Testis (tissue), 3 donors: ENCODE results near the gene DHX57. TPM values are rescaled to one million over a fixed set of nuclear protein-coding genes. Genes with fewer than 3 reads are reported as not detected.

Source experiments
- DNase-seq: peaks from one replicate; pipeline ENCODE4 v3.0.0-alpha.2; 2019
- H3K27ac ChIP-seq, 2 donors: fragments of 200-600 bp; sonication (generic); one replicate each; pipeline ENCODE4 v1.5.1; 2019
- H3K27me3 ChIP-seq: fragments of 200-600 bp; sonication (generic); one replicate; pipeline ENCODE4 v1.5.1; 2019
- H3K36me3 ChIP-seq: fragments of 200-600 bp; sonication (generic); one replicate; pipeline ENCODE4 v1.5.1; 2017; ENCODE audit warnings: low read depth; ENCODE audit errors: missing control alignments
- H3K4me1 ChIP-seq: fragments of 200-600 bp; sonication (generic); one replicate; pipeline ENCODE4 v1.5.1; 2019
- H3K4me3 ChIP-seq, 2 donors: fragments of 200-600 bp; sonication (generic); one replicate each; pipeline ENCODE4 v1.5.1; 2017 to 2019
- H3K9me3 ChIP-seq: fragments of 200-600 bp; sonication (generic); one replicate; pipeline ENCODE4 v1.5.1; 2017
- CTCF ChIP-seq, 3 experiments: fragments of 450-650 bp in 2 of 3; fragments of 200-600 bp in 1 of 3; sonication (generic) in 1 of 3; IDR thresholded peaks; one replicate each; pipeline ENCODE4 v1.5.1; 2016 to 2019; ENCODE audit warnings: antibody characterized with exemption in 3 of 3, mild to moderate bottlenecking in 2 of 3, moderate library complexity in 1 of 3
- POLR2A ChIP-seq: fragments of 450-650 bp; IDR thresholded peaks from one replicate; pipeline ENCODE4 v1.6.1; 2017; ENCODE audit warnings: antibody characterized with exemption, mild to moderate bottlenecking, moderate library complexity
- WGBS, 2 donors: methylation state at CpG; one replicate each; pipeline ENCODE4 v1.1.5; 2018; 5-methylcytosine and 5-hydroxymethylcytosine counted together
- intact Hi-C: fragments of 100-400 bp; cut with DNase I; formaldehyde crosslinking; loops from one replicate; pipeline ENCODE4 v1.15.1; 2023; ENCODE audit warnings: low total_unique reads
- polyA plus RNA-seq: library from polyadenylated mRNA; stranded (reverse); fragments of 350-450 nt; fragmentation: Illumina TruSeq; extraction: RNeasy Lipid Tissue Mini Kit (QIAGEN cat#74804); gene quantifications from one replicate; pipeline ENCODE4 v1.2.3, GENCODE V29; 2014; ENCODE audit warnings: low read depth, low replicate concordance; ENCODE audit not compliant: insufficient read depth
- total RNA-seq, 2 donors: library from RNA; depleted of rRNA; stranded (reverse); fragments of >200 nt; gene quantifications; one replicate each; pipeline ENCODE4 v1.2.3, GENCODE V29; 2016

Gene DHX57
- total and polyA plus RNA-seq, 3 donors from 2014 or later = 36.8 to 74.2 (median 63.7) TPM

- intact Hi-C loops = no loop called here
- DNase-seq = no peak
- Histone ChIP-seq H3K4me3 (no peak overlapping the region), H3K9me3 (no peaks in the 10 kb centered on the region), H3K36me3 (no peaks in the 10 kb centered on the region), H3K4me1 (peaks cover 15% of the 10 kb centered on the region), H3K27me3 (no peaks in the 10 kb centered on the region), H3K27ac (no peak overlapping the region)
- TF ChIP-seq POLR2A = no peak
These were observed 121.7 kb downstream of the DHX57 start for GRCh38 chr2:38754049-38754448.

GRCh38 chr2:38751596-38752410, 123.9 kb downstream of the DHX57 start:
- Histone ChIP-seq H3K27me3 (no peaks in the 10 kb centered on the region), H3K4me3 (peak overlapping the region; percentile 86 to 88), H3K27ac (peak overlapping the region; percentile 98 to 100), H3K9me3 (no peaks in the 10 kb centered on the region), H3K36me3 (no peaks in the 10 kb centered on the region), H3K4me1 (peaks cover 27% of the 10 kb centered on the region)
- TF ChIP-seq CTCF (IDR thresholded peaks at IDR 0.05) (no peak), POLR2A (no peak)
- no peak for DNase-seq
- WGBS, 2 donors = 19 to 23% methylated on average over 18 of the region's 18 CpGs
- intact Hi-C loops = no loop called here

GRCh38 chr2:38750891-38751595, 124.7 kb downstream of the DHX57 start, which contains the start of gene SRSF7:
SRSF7 (minus strand) TSS chr2:38751361; CDS start chr2:38751256, 105 bp downstream.
- peak within 1 kb of the TSS; percentile 86 to 88 for H3K4me3 ChIP-seq
- peak; percentile 99 for DNase-seq
- no peaks in the 10 kb centered on the region for H3K9me3 ChIP-seq
- TF ChIP-seq CTCF (IDR thresholded peaks at IDR 0.05) (no peak), POLR2A (peak; percentile 98)
- peaks cover 28% of the 10 kb centered on the region for H3K4me1 ChIP-seq
- H3K27ac ChIP-seq = peak within 1 kb of the TSS; percentile 98 to 100
- WGBS, 2 donors = 0 to 1% methylated on average over 45 to 68 of the region's 68 CpGs
- H3K36me3 ChIP-seq = no peaks in the 10 kb centered on the region
- intact Hi-C loops = no loop called here
- no peaks in the 10 kb centered on the region for H3K27me3 ChIP-seq

GRCh38 chr2:38750011-38750890, 125.5 kb downstream of the DHX57 start:
- Histone ChIP-seq H3K9me3 (no peaks in the 10 kb centered on the region), H3K27ac (peak overlapping the region; percentile 98 to 100), H3K4me1 (peaks cover 28% of the 10 kb centered on the region), H3K27me3 (no peaks in the 10 kb centered on the region), H3K4me3 (peak overlapping the region; percentile 86 to 88), H3K36me3 (no peaks in the 10 kb centered on the region)
- intact Hi-C loops = no loop called here
- peak; percentile 70 for DNase-seq
- 0 to 1% methylated on average over 30 to 59 of the region's 59 CpGs for WGBS, 2 donors
- TF ChIP-seq POLR2A (peak; percentile 80), CTCF (IDR thresholded peaks at IDR 0.05) (no peak)
